A549 (cell line): Measurements from ENCODE around the gene SND1. TPM values are rescaled to one million over a fixed set of nuclear protein-coding genes. Genes with fewer than 3 reads are reported as not detected.
A peak's percentile ranks its signal among the peaks of the same experiment; 100 is the strongest.

ENCODE experiments used
- ATAC-seq, 2 experiments: fragments of 200-7000 bp in 1 of 2; fragments of >200 bp in 1 of 2; cut with Nextera tagmentation in 1 of 2; cut with Tn5 transposase in 1 of 2; 3 replicates each; pipeline versions ENCODE4 v1.8.0 to v1.9.1; 2018 to 2020; ENCODE audit warnings: mild to moderate bottlenecking in 1 of 2, moderate library complexity in 1 of 2
- CTCF ChIA-PET: fragments of 300-600 bp; sonication (Branson Sonifier 250); formaldehyde crosslinking; extraction: SDS; loops from one replicate; lab custom pipeline; 2021; ENCODE audit warnings: antibody characterized with exemption, inconsistent platforms; lab: Yijun Ruan, JAX
- POLR2A ChIA-PET: fragments of 350-600 bp; formaldehyde crosslinking; extraction: SDS; loops from one replicate; lab custom pipeline; 2021; ENCODE audit warnings: antibody characterized with exemption, inconsistent platforms; lab: Yijun Ruan, JAX
- DNase-seq, 2 experiments: peaks; one replicate each; pipeline versions ENCODE4 v3.0.0 to v3.0.0-alpha.2; 2011 to 2016; ENCODE audit warnings: low read depth in 1 of 2, low spot score in 1 of 2
- FAIRE-seq: peaks from 2 replicates; lab custom pipeline; 2011; peaks lifted over from hg19 to GRCh38; lab: Jason Lieb, UNC
- H3K27ac ChIP-seq, 2 experiments: fragments of >200 bp; sonication (Bioruptor Twin); formaldehyde crosslinking; 3 replicates each; pipeline ENCODE4 v1.5.1; 2016 to 2017
- H3K4me1 ChIP-seq: fragments of >200 bp; sonication (Bioruptor Twin); formaldehyde crosslinking; 3 replicates; pipeline ENCODE4 v1.6.1; 2016
- H3K4me2 ChIP-seq: fragments of >200 bp; sonication (Bioruptor Twin); formaldehyde crosslinking; 3 replicates; pipeline ENCODE4 v1.6.1; 2016
- H3K4me3 ChIP-seq: fragments of >200 bp; sonication (Bioruptor Twin); formaldehyde crosslinking; 3 replicates; pipeline ENCODE4 v1.5.1; 2016
- H3K9me3 ChIP-seq: fragments of >200 bp; sonication (Bioruptor Twin); formaldehyde crosslinking; 3 replicates; pipeline ENCODE4 v1.6.1; 2016
- ATOH8 ChIP-seq: fragments of 250-450 bp; sonication (Bioruptor Pico); IDR thresholded peaks from 2 replicates; pipeline ENCODE4 v1.5.0; 2020; ENCODE audit warnings: low read depth, mild to moderate bottlenecking, moderate library complexity
- BHLHE40 ChIP-seq: IDR thresholded peaks from 2 replicates; pipeline ENCODE4 v1.6.1; 2012; ENCODE audit warnings: low read depth, low read length, inconsistent platforms
- CBX2 ChIP-seq: fragments of 200-600 bp; sonication (generic); IDR thresholded peaks from 2 replicates; pipeline ENCODE4 v1.6.1; 2016; ENCODE audit warnings: low read depth, mild to moderate bottlenecking, borderline replicate concordance
- CEBPB ChIP-seq, 2 experiments: fragments of >200 bp in 1 of 2; sonication (Bioruptor Twin) in 1 of 2; formaldehyde crosslinking in 1 of 2; IDR thresholded peaks; 2 replicates each; pipeline ENCODE4 v1.6.1; 2012 to 2016
- CTCF ChIP-seq: fragments of >200 bp; sonication (Bioruptor Twin); formaldehyde crosslinking; IDR thresholded peaks from 3 replicates; pipeline ENCODE4 v1.5.1; 2016
- FOSB ChIP-seq: fragments of 250-450 bp; sonication (Bioruptor Pico); IDR thresholded peaks from 2 replicates; pipeline ENCODE4 v1.5.0; 2020; ENCODE audit warnings: mild to moderate bottlenecking, moderate library complexity
- FOXS1 ChIP-seq: fragments of 250-450 bp; sonication (Bioruptor Pico); IDR thresholded peaks from 2 replicates; pipeline ENCODE4 v1.5.0; 2020; ENCODE audit warnings: mild to moderate bottlenecking, moderate library complexity
- GATA3 ChIP-seq: IDR thresholded peaks from 2 replicates; pipeline ENCODE4 v1.6.1; 2012; ENCODE audit warnings: borderline replicate concordance
- HMGXB4 ChIP-seq: fragments of 250-450 bp; sonication (Bioruptor Pico); IDR thresholded peaks from 2 replicates; pipeline ENCODE4 v1.5.0; 2021; ENCODE audit warnings: mild to moderate bottlenecking, moderate library complexity, borderline replicate concordance
- HOXB13 ChIP-seq: fragments of 250-450 bp; sonication (Bioruptor Pico); IDR thresholded peaks from 2 replicates; pipeline ENCODE4 v1.5.0; 2020; ENCODE audit warnings: low read depth, mild to moderate bottlenecking, moderate library complexity
- HOXB5 ChIP-seq: fragments of 250-450 bp; sonication (Bioruptor Pico); IDR thresholded peaks from 2 replicates; pipeline ENCODE4 v1.5.0; 2020; ENCODE audit warnings: mild to moderate bottlenecking, moderate library complexity
- JUN ChIP-seq, 2 experiments: fragments of >200 bp; sonication (Bioruptor Twin); formaldehyde crosslinking; IDR thresholded peaks; 2 replicates in 1 of 2; 3 replicates in 1 of 2; pipeline ENCODE4 v1.6.1; 2016 to 2017
- KDM1A ChIP-seq: fragments of 200-600 bp; sonication (generic); IDR thresholded peaks from 2 replicates; pipeline ENCODE4 v1.6.1; 2016; ENCODE audit warnings: low read depth, mild to moderate bottlenecking
- KDM5A ChIP-seq: fragments of 200-600 bp; sonication (generic); IDR thresholded peaks from 2 replicates; pipeline ENCODE4 v1.6.1; 2016; ENCODE audit warnings: antibody characterized with exemption, mild to moderate bottlenecking
- MAZ ChIP-seq: fragments of 150-350 bp; IDR thresholded peaks from 2 replicates; pipeline ENCODE4 v1.6.1; 2014; ENCODE audit warnings: antibody characterized with exemption, low read depth, low read length, borderline replicate concordance
- MYC ChIP-seq: IDR thresholded peaks from 2 replicates; pipeline ENCODE4 v1.6.1; 2012; ENCODE audit warnings: mild to moderate bottlenecking, inconsistent platforms, low read length, improper control_type of control experiment, borderline replicate concordance
- NPAS2 ChIP-seq: fragments of 250-450 bp; sonication (Bioruptor Pico); IDR thresholded peaks from 2 replicates; pipeline ENCODE4 v1.8.0; 2022; ENCODE audit warnings: mild to moderate bottlenecking, moderate library complexity, borderline replicate concordance
- RAD21 ChIP-seq, 2 experiments: fragments of >200 bp in 1 of 2; sonication (Bioruptor Twin) in 1 of 2; formaldehyde crosslinking in 1 of 2; IDR thresholded peaks in 1 of 2; conservative IDR thresholded peaks in 1 of 2; 2 replicates in 1 of 2; 3 replicates in 1 of 2; pipeline ENCODE4 v1.6.1; 2012 to 2018; ENCODE audit warnings: inconsistent platforms in 1 of 2
- TFCP2L1 ChIP-seq: fragments of 250-450 bp; sonication (Bioruptor Pico); IDR thresholded peaks from 2 replicates; pipeline ENCODE4 v1.5.0; 2021; ENCODE audit warnings: mild to moderate bottlenecking
- WGBS: methylation state at CpG from one replicate; pipeline ENCODE4 v1.1.6; 2017; ENCODE audit errors: missing lambda C conversion rate; 5-methylcytosine and 5-hydroxymethylcytosine counted together
- polyA plus RNA-seq, 4 experiments: library from polyadenylated mRNA; depleted of rRNA in 3 of 4; stranded (reverse); fragments of >200 nt; fragmentation: RNase III in 1 of 4; extraction: RNeasy Plus Mini Kit Qiagen cat#74134 plus additional on column Dnase treatment in 1 of 4; gene quantifications; 2 replicates in 3 of 4; 3 replicates in 1 of 4; pipeline ENCODE4 v1.2.3, GENCODE V29; 2011 to 2017
- TF ChIP-seq, protein P1 (sequence below): fragments of 450-650 bp; IDR thresholded peaks from 2 replicates; pipeline ENCODE4 v1.6.1; 2014; ENCODE audit warnings: antibody characterized with exemption
- TF ChIP-seq, protein P2 (sequence below): fragments of >200 bp; sonication (Bioruptor Twin); formaldehyde crosslinking; IDR thresholded peaks from 3 replicates; pipeline ENCODE4 v1.6.1; 2016

Gene SND1
- polyA plus RNA-seq, 2 of the 4 experiments (the other 2 are of a cell fraction), result 102 to 138 TPM

DNA sequence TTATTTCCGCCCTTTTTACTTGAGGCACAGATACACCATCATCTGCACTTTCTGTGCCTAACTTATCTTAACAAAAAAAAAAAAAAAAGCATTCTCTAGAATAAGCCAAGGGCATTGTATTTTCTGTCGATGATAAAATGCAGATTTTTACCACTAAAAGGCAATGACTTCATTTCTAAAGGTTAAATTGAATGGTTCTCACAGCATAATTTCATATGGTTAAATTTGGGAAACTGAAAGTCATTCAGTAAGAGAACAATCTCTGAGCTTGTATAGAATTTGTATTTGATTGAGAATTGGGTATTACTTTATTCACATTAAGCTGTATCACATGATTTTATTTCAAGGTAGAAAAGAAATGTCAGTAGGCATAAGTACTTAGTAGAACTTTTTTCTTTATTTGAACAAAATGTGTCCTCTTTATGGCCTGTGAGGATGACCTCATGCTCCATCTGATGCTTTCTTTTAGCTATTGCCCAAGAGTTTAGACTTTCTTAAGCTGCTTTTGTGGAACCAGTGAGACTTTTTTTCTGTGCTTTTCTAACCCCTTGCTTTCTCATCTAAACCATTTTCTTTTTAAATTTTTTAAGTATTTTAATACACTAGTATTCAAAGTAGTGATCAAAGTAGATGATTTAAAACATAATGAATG is 268.9 kb downstream of the SND1 start:
- Histone ChIP-seq H3K9me3 (no peaks in the 10 kb centered on the region), H3K4me3 (no peak overlapping the region), H3K4me2 (0 out of 3 replicates have a peak overlapping the region, but pooled peaks have one; percentile 4), H3K4me1 (peaks cover 8% of the 10 kb centered on the region; the same call in 1 of the 3 replicates), H3K27ac (no peak overlapping the region)
- CTCF ChIA-PET, result interaction anchor here (0.6 to 1.4 kb wide), 2 partner anchors 209 to 213 kb away, joined by 3 to 4 read pairs; no protein-coding TSS in a partner anchor
- FAIRE-seq, result peak; percentile 78
- ATAC-seq, result peak in 1 of 2 experiments; percentile 42; a peak in 2 of 6 replicates
- 70% methylated on average over 2 of the region's 2 CpGs for WGBS
- DNase-seq, result peak in 1 of 2 experiments; percentile 13
- TF ChIP-seq KDM5A (no peak), CEBPB (IDR thresholded peaks at IDR 0.05) (peak in 1 of 2 experiments; percentile 26; a peak in 1 of 4 replicates), FOSB (CRISPR knock-in tag) (no peak)
- TF ChIP-seq, all 56 proteins: peak for 1
- POLR2A ChIA-PET, result no interaction called here

DNA sequence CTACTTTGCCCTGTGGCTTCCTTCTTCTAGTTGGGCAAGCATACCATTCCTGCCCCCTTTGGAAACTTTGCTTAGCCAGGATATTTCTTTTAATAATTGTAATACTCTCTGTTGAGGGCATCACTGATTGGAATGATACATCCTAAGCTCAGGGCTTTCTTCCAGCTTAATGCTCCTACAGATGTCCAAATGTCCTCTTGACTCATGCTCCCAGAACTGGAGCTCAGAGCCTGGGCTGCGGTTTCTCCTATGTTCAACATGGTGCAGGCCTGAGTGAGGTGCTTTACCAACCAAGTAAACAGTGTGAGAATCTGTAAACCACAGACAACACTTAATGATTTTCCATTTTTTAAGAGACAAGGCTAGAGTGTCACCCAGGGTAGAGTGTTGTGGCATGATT is 270.7 kb downstream of the SND1 start:
- no peak; a peak in 1 of 6 replicates for ATAC-seq
- TF ChIP-seq NPAS2 (CRISPR knock-in tag) (no peak), RAD21 (conservative IDR thresholded peaks at IDR 0.05 in 1 of 2, IDR thresholded peaks at IDR 0.05 in 1 of 2) (no peak), GATA3 (no peak), MYC (no peak), CBX2 (no peak)
- 100% methylated on average over 1 of the region's 1 CpG for WGBS
- DNase-seq, result no peak
- H3K9me3 ChIP-seq, result no peaks in the 10 kb centered on the region
- no peak overlapping the region for H3K4me3 ChIP-seq
- no peak overlapping the region for H3K4me2 ChIP-seq
- POLR2A ChIA-PET, result no interaction called here
- no peak for FAIRE-seq
- no peak overlapping the region for H3K27ac ChIP-seq
- H3K4me1 ChIP-seq, result peaks cover 8% of the 10 kb centered on the region; the same call in 1 of the 3 replicates
- CTCF ChIA-PET, result interaction anchor here (0.6 kb wide), 1 partner anchor 286 kb away, joined by 3 read pairs; no protein-coding TSS in a partner anchor

DNA sequence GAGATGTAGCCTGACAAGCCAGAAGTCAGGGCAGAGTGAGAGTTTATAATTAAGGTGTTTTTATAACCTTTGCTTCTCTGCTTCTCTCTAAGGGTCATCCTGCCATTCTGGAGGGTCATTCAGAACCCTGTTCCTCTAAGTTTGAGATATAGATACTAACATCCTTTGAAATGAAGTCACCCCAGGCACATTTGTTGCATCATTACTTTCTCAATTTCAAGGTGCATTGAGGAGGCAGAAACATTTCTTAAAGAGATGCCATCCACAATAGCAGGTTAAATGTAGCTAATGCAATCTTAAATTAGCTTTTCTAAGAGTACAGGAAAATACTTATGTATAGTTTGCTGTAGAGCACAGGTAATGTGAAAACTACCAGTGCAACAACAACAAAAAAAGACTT is 272.9 kb downstream of the SND1 start:
- Histone ChIP-seq H3K27ac (no peak overlapping the region), H3K9me3 (no peaks in the 10 kb centered on the region), H3K4me1 (peaks cover 8% of the 10 kb centered on the region; the same call in 1 of the 3 replicates), H3K4me3 (no peak overlapping the region), H3K4me2 (no peak overlapping the region)
- POLR2A ChIA-PET, result no interaction called here
- CTCF ChIA-PET, result no interaction called here
- ATAC-seq, result no peak
- DNase-seq, result no peak
- FAIRE-seq, result no peak
- no peak for TF ChIP-seq JUN (IDR thresholded peaks at IDR 0.05)
- no peak for TF ChIP-seq CTCF
- TF ChIP-seq MAZ, result no peak
- no peak for TF ChIP-seq BHLHE40
- TF ChIP-seq KDM1A, result no peak
- no peak for TF ChIP-seq HOXB5 (CRISPR knock-in tag)
- TF ChIP-seq CBX2, result no peak
- TF ChIP-seq, protein P1, sequence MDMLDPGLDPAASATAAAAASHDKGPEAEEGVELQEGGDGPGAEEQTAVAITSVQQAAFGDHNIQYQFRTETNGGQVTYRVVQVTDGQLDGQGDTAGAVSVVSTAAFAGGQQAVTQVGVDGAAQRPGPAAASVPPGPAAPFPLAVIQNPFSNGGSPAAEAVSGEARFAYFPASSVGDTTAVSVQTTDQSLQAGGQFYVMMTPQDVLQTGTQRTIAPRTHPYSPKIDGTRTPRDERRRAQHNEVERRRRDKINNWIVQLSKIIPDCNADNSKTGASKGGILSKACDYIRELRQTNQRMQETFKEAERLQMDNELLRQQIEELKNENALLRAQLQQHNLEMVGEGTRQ, result no peak
- no peak for TF ChIP-seq FOXS1 (CRISPR knock-in tag)

DNA sequence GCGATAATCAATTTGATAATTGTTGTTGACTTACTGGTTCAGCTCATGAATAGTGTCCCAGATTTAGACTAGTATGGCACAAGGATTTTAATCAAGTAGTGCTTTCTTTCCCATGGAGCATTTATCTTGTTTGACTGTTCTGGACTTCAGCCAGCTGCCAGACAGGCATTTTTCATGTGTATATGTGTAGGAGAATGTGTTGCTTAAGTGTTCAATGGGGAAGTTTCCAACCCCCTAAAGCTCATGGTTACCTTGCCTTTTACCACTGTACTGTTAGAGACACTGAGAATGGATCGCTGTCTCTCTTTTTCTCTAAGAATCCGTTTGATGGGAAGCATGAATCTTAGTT is 275.3 kb downstream of the SND1 start:
- POLR2A ChIA-PET, result no interaction called here
- 87% methylated on average over 3 of the region's 3 CpGs for WGBS

More for the DNA sequence above, 275.3 kb downstream of the SND1 start:
- no peak for TF ChIP-seq HOXB13 (CRISPR knock-in tag)
- no peak for TF ChIP-seq HMGXB4 (CRISPR knock-in tag)
- TF ChIP-seq TFCP2L1 (CRISPR knock-in tag), result no peak
- TF ChIP-seq, protein P2, sequence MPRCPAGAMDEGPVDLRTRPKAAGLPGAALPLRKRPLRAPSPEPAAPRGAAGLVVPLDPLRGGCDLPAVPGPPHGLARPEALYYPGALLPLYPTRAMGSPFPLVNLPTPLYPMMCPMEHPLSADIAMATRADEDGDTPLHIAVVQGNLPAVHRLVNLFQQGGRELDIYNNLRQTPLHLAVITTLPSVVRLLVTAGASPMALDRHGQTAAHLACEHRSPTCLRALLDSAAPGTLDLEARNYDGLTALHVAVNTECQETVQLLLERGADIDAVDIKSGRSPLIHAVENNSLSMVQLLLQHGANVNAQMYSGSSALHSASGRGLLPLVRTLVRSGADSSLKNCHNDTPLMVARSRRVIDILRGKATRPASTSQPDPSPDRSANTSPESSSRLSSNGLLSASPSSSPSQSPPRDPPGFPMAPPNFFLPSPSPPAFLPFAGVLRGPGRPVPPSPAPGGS, result no peak
- no peak for TF ChIP-seq ATOH8 (CRISPR knock-in tag)
- no peaks in the 10 kb centered on the region for H3K9me3 ChIP-seq
- no peak overlapping the region for H3K4me3 ChIP-seq
- H3K4me1 ChIP-seq, result no peaks in the 10 kb centered on the region
- ATAC-seq (no peak), FAIRE-seq (no peak), DNase-seq (no peak)
- CTCF ChIA-PET, result interaction anchor here (1.0 to 1.6 kb wide), 3 partner anchors 9 to 282 kb away, joined by 3 read pairs; no protein-coding TSS in a partner anchor
- no peak overlapping the region for H3K27ac ChIP-seq
- H3K4me2 ChIP-seq, result no peak overlapping the region
